CD14-positive monocyte (primary cell): Measurements from ENCODE around the gene MEG3. TPM values are rescaled to one million over a fixed set of nuclear protein-coding genes. Genes with fewer than 3 reads are reported as not detected.

ENCODE experiments used
- DNase-seq, 3 donors: peaks; one replicate each; pipeline ENCODE4 v3.0.0-alpha.2; 2011 to 2022
- H2AFZ ChIP-seq: 2 replicates; pipeline ENCODE4 v1.6.0; 2012; ENCODE audit warnings: mild to moderate bottlenecking, low read depth, low read length, inconsistent platforms; ENCODE audit not compliant: insufficient read depth, poor library complexity, severe bottlenecking
- H3K27ac ChIP-seq, 2 donors: 1 replicate in 1 of 2; 2 replicates in 1 of 2; pipeline ENCODE4 v1.5.1; 2012 to 2013; ENCODE audit warnings: low read length in 2 of 2, control low read depth in 1 of 2, inconsistent platforms in 1 of 2, low read depth in 1 of 2, mild to moderate bottlenecking in 1 of 2
- H3K27me3 ChIP-seq, 2 donors: one replicate each; pipeline versions ENCODE4 v1.6.0 to v1.6.1; 2011 to 2013; ENCODE audit warnings: low read length in 2 of 2; ENCODE audit not compliant: control insufficient read depth in 2 of 2, insufficient read depth in 2 of 2
- H3K36me3 ChIP-seq, 2 donors: replicated peaks in 1 of 2; 1 replicate in 1 of 2; 2 replicates in 1 of 2; pipeline versions ENCODE4 v1.5.1 to v1.6.1; 2012 to 2013; ENCODE audit warnings: low read length in 2 of 2, control low read depth in 1 of 2, inconsistent platforms in 1 of 2, mild to moderate bottlenecking in 1 of 2; ENCODE audit not compliant: insufficient read depth in 2 of 2, control insufficient read depth in 1 of 2
- H3K4me1 ChIP-seq, 2 donors: 1 replicate in 1 of 2; 2 replicates in 1 of 2; pipeline versions ENCODE4 v1.5.1 to v1.6.1; 2012 to 2013; ENCODE audit warnings: low read length in 2 of 2, control low read depth in 1 of 2, inconsistent platforms in 1 of 2, mild to moderate bottlenecking in 1 of 2, moderate library complexity in 1 of 2; ENCODE audit not compliant: insufficient read depth in 2 of 2, control insufficient read depth in 1 of 2
- H3K4me2 ChIP-seq: replicated peaks from 2 replicates; pipeline ENCODE3; 2012; ENCODE audit warnings: low read length, moderate library complexity, mild to moderate bottlenecking; ENCODE audit not compliant: poor library complexity, severe bottlenecking; ENCODE audit errors: extremely low read depth
- H3K4me3 ChIP-seq, 3 experiments: fragments of 200-600 bp in 1 of 3; sonication (generic) in 1 of 3; replicated peaks in 1 of 3; 1 replicate in 2 of 3; 2 replicates in 1 of 3; pipeline ENCODE4 v1.5.1; 2011 to 2013; ENCODE audit warnings: low read length in 3 of 3, mild to moderate bottlenecking in 3 of 3, control low read depth in 2 of 3, low read depth in 2 of 3, inconsistent platforms in 1 of 3, moderate library complexity in 1 of 3
- H3K79me2 ChIP-seq: 2 replicates; pipeline ENCODE4 v1.6.0; 2012; ENCODE audit warnings: mild to moderate bottlenecking, control low read depth, inconsistent platforms, low read length, moderate library complexity; ENCODE audit not compliant: insufficient read depth
- H3K9ac ChIP-seq: 2 replicates; pipeline ENCODE4 v1.6.0; 2017; ENCODE audit warnings: low read length, mild to moderate bottlenecking; ENCODE audit not compliant: insufficient read depth, poor library complexity, severe bottlenecking
- H3K9me3 ChIP-seq, 2 donors: replicated peaks in 1 of 2; 1 replicate in 1 of 2; 2 replicates in 1 of 2; pipeline versions ENCODE4 v1.5.1 to v1.6.1; 2012 to 2013; ENCODE audit warnings: low read length in 2 of 2, control low read depth in 1 of 2; ENCODE audit not compliant: control insufficient read depth in 1 of 2, insufficient read depth in 1 of 2
- H4K20me1 ChIP-seq: 2 replicates; pipeline ENCODE4 v1.6.0; 2012; ENCODE audit warnings: mild to moderate bottlenecking, low read length, control low read depth, moderate library complexity; ENCODE audit not compliant: insufficient read depth
- H3K27ac Mint-ChIP-seq, 7 donors: one replicate each; pipeline ENCODE4 v1.8.0; 2020; ENCODE audit warnings: mild to moderate bottlenecking in 7 of 7, mixed read lengths in 7 of 7, moderate library complexity in 6 of 7, inconsistent platforms in 2 of 7
- H3K27me3 Mint-ChIP-seq, 3 donors: one replicate each; pipeline ENCODE4 v1.8.0; 2021 to 2022; ENCODE audit warnings: low read depth in 3 of 3, mild to moderate bottlenecking in 3 of 3, mixed read lengths in 3 of 3, moderate library complexity in 3 of 3, inconsistent platforms in 1 of 3
- H3K36me3 Mint-ChIP-seq, 2 donors: one replicate each; pipeline ENCODE4 v1.8.0; 2020; ENCODE audit warnings: mixed read lengths in 2 of 2, inconsistent platforms in 1 of 2, mild to moderate bottlenecking in 1 of 2
- H3K4me1 Mint-ChIP-seq: one replicate; pipeline ENCODE4 v1.8.0; 2020; ENCODE audit warnings: mild to moderate bottlenecking, mixed read lengths
- H3K4me3 Mint-ChIP-seq, 2 donors: one replicate each; pipeline ENCODE4 v1.8.0; 2020; ENCODE audit warnings: mild to moderate bottlenecking in 2 of 2, mixed read lengths in 2 of 2, moderate library complexity in 1 of 2
- H3K9me3 Mint-ChIP-seq, 7 donors: one replicate each; pipeline ENCODE4 v1.8.0; 2020 to 2022; ENCODE audit warnings: mixed read lengths in 7 of 7, mild to moderate bottlenecking in 6 of 7, moderate library complexity in 6 of 7, inconsistent platforms in 2 of 7
- WGBS: methylation state at CpG from one replicate; pipeline ENCODE4 v1.1.5; 2013; ENCODE audit warnings: missing lambda C conversion rate; ENCODE audit not compliant: insufficient coverage; 5-methylcytosine and 5-hydroxymethylcytosine counted together
- intact Hi-C, 2 donors: fragments of 100-400 bp; cut with micrococcal nuclease; formaldehyde crosslinking; loops; one replicate each; pipeline versions ENCODE4 v1.15.0 to v1.15.1; 2023
- polyA plus RNA-seq, 3 donors: library from polyadenylated mRNA; depleted of rRNA in 1 of 3; unstranded in 2 of 3; stranded (reverse) in 1 of 3; fragments of 300-500 nt in 2 of 3; fragments of >200 nt in 1 of 3; fragmentation: Illumina TruSeq in 2 of 3; gene quantifications; 1 replicate in 2 of 3; 2 replicates in 1 of 3; pipeline ENCODE4 v1.2.3, GENCODE V29; 2012 to 2021
- TF ChIP-seq, protein P1 (sequence below): fragments of 200-600 bp; IDR thresholded peaks from one replicate; pipeline ENCODE4 v1.8.0; 2022; ENCODE audit warnings: antibody characterized with exemption, mild to moderate bottlenecking

Gene MEG3
- polyA plus RNA-seq, 3 donors, result 1.7 TPM; not detected in 2

DNA sequence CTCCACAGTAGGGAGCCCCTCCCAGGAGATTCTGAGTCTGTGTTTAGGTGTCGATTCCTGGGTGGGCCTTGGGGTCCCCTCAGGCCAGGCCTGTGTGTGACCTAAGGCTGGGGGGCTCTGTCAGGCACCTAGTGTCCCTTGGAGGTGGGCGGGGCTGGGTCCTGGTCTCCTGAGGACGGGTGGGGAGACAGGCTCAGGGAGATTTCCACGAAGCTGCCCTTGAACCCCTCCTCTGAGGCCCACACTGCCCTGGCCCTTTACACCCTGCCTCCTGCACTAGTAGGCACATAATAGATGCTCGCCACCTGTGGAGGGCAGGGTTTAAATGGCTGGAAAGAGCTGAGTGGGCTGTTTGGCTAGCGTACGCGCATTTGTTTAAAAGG is 32.9 kb downstream of the MEG3 start:
- H3K36me3 ChIP-seq, result no peaks in the 10 kb centered on the region
- H3K9me3 ChIP-seq, result no peaks in the 10 kb centered on the region
- H3K27me3 ChIP-seq, result no peaks in the 10 kb centered on the region
- no peak overlapping the region for H3K4me3 Mint-ChIP-seq
- H3K36me3 Mint-ChIP-seq, result no peaks in the 10 kb centered on the region
- TF ChIP-seq, protein P1, sequence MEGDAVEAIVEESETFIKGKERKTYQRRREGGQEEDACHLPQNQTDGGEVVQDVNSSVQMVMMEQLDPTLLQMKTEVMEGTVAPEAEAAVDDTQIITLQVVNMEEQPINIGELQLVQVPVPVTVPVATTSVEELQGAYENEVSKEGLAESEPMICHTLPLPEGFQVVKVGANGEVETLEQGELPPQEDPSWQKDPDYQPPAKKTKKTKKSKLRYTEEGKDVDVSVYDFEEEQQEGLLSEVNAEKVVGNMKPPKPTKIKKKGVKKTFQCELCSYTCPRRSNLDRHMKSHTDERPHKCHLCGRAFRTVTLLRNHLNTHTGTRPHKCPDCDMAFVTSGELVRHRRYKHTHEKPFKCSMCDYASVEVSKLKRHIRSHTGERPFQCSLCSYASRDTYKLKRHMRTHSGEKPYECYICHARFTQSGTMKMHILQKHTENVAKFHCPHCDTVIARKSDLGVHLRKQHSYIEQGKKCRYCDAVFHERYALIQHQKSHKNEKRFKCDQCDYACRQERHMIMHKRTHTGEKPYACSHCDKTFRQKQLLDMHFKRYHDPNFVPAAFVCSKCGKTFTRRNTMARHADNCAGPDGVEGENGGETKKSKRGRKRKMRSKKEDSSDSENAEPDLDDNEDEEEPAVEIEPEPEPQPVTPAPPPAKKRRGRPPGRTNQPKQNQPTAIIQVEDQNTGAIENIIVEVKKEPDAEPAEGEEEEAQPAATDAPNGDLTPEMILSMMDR, result no peak
- H3K27me3 Mint-ChIP-seq, result peaks cover 2 to 8% (median 3%) of the 10 kb centered on the region in 3 donors
- peaks cover 0 to 8% (median 0%) of the 10 kb centered on the region in 7 donors for H3K9me3 Mint-ChIP-seq
- no peaks in the 10 kb centered on the region for H4K20me1 ChIP-seq
- intact Hi-C loops, result no loop called here
- no peak overlapping the region for H3K4me3 ChIP-seq
- no peaks in the 10 kb centered on the region for H3K79me2 ChIP-seq
- 94% methylated on average over 2 of the region's 8 CpGs for WGBS
- H2AFZ ChIP-seq, result no peak overlapping the region
- DNase-seq, result no peak
- H3K4me1 ChIP-seq, result no peaks in the 10 kb centered on the region
- no peak overlapping the region for H3K27ac ChIP-seq
- H3K4me1 Mint-ChIP-seq, result no peaks in the 10 kb centered on the region
- no peak overlapping the region for H3K4me2 ChIP-seq
- no peak overlapping the region for H3K27ac Mint-ChIP-seq
- no peak overlapping the region for H3K9ac ChIP-seq

- 95% methylated on average over 17 of the region's 18 CpGs for WGBS
- H3K36me3 Mint-ChIP-seq, result no peaks in the 10 kb centered on the region
- Histone ChIP-seq H3K27ac (no peak overlapping the region), H3K27me3 (no peaks in the 10 kb centered on the region), H3K9ac (no peak overlapping the region), H3K4me2 (no peak overlapping the region), H3K9me3 (no peaks in the 10 kb centered on the region), H3K79me2 (no peaks in the 10 kb centered on the region), H3K4me3 (no peak overlapping the region), H4K20me1 (no peaks in the 10 kb centered on the region), H3K4me1 (no peaks in the 10 kb centered on the region), H3K36me3 (no peaks in the 10 kb centered on the region), H2AFZ (no peak overlapping the region)
- H3K4me3 Mint-ChIP-seq, result no peak overlapping the region
- intact Hi-C loops, result no loop called here
- TF ChIP-seq, protein P1, result no peak
- peaks cover 0 to 8% (median 0%) of the 10 kb centered on the region in 7 donors for H3K9me3 Mint-ChIP-seq
- DNase-seq, result no peak
- H3K4me1 Mint-ChIP-seq, result no peaks in the 10 kb centered on the region
- H3K27me3 Mint-ChIP-seq, result peaks cover 2 to 9% (median 3%) of the 10 kb centered on the region in 3 donors
- H3K27ac Mint-ChIP-seq, result no peak overlapping the region
These were observed 33.9 kb downstream of the MEG3 start for GRCh38 chr14:100859781-100860180.
